Karpas-422 (cell line): ENCODE measurements around the gene NTHL1. TPM values are rescaled to one million over a fixed set of nuclear protein-coding genes. Genes with fewer than 3 reads are reported as not detected.

Source experiments
- DNase-seq: peaks from one replicate; pipeline ENCODE4 v3.0.0-alpha.2; 2015
- H2AFZ ChIP-seq: fragments of 200-600 bp; sonication (generic); 2 replicates; pipeline ENCODE4 v1.6.1; 2014; ENCODE audit warnings: antibody characterized with exemption, low read length, mixed read lengths
- H3K27ac ChIP-seq: fragments of 200-600 bp; sonication (generic); 2 replicates; pipeline ENCODE4 v1.5.1; 2014; ENCODE audit warnings: mild to moderate bottlenecking, low read length, moderate library complexity
- H3K27me3 ChIP-seq: fragments of 200-600 bp; sonication (generic); 2 replicates; pipeline ENCODE4 v1.6.1; 2014; ENCODE audit warnings: low read length, mixed read lengths
- H3K36me3 ChIP-seq: fragments of 200-600 bp; sonication (generic); 2 replicates; pipeline ENCODE4 v1.6.1; 2014; ENCODE audit warnings: low read length, mixed read lengths; ENCODE audit not compliant: insufficient read depth
- H3K4me1 ChIP-seq: fragments of 200-600 bp; sonication (generic); 2 replicates; pipeline ENCODE4 v1.6.1; 2014; ENCODE audit warnings: mild to moderate bottlenecking, low read length, mixed read lengths
- H3K4me2 ChIP-seq: fragments of 200-600 bp; sonication (generic); 2 replicates; pipeline ENCODE4 v1.6.1; 2014; ENCODE audit warnings: low read length, low read depth, mild to moderate bottlenecking; ENCODE audit not compliant: poor library complexity, severe bottlenecking
- H3K4me3 ChIP-seq: fragments of 200-600 bp; sonication (generic); 2 replicates; pipeline ENCODE4 v1.5.1; 2014; ENCODE audit warnings: mild to moderate bottlenecking, antibody characterized with exemption, low read length, mixed read lengths
- H3K79me2 ChIP-seq: fragments of 200-600 bp; sonication (generic); 2 replicates; pipeline ENCODE4 v1.6.1; 2014; ENCODE audit warnings: mild to moderate bottlenecking, low read length, mixed read lengths
- H3K9ac ChIP-seq: fragments of 200-600 bp; sonication (generic); 2 replicates; pipeline ENCODE4 v1.6.0; 2014; ENCODE audit warnings: low read length
- H3K9me2 ChIP-seq: fragments of 200-600 bp; sonication (generic), shearing (Covaris generic); replicated peaks from 2 replicates; pipeline ENCODE4 v1.6.0; 2014; ENCODE audit warnings: mild to moderate bottlenecking, low read length, moderate library complexity; ENCODE audit not compliant: insufficient read depth
- H3K9me3 ChIP-seq: fragments of 300-700, 200-600 bp; sonication (generic); 2 replicates; pipeline ENCODE4 v1.6.1; 2014; ENCODE audit warnings: low read length, mixed read lengths
- H4K20me1 ChIP-seq: fragments of 200-600 bp; sonication (generic); 2 replicates; pipeline ENCODE4 v1.6.1; 2014; ENCODE audit warnings: mild to moderate bottlenecking, antibody characterized with exemption, low read length, low read depth; ENCODE audit not compliant: insufficient read depth
- total RNA-seq: library from RNA; depleted of rRNA; stranded (reverse); fragments of >200 nt; shearing (Covaris generic); gene quantifications from 2 replicates; pipeline ENCODE4 v1.2.3, GENCODE V29; 2014; ENCODE audit warnings: low replicate concordance

NTHL1 gene
- total RNA-seq, 1 experiment from 2014 or later: 23.2 TPM

GRCh38 chr16:2057438-2057837 lies 9.8 kb upstream of the NTHL1 start:
- H3K79me2 ChIP-seq: no peaks in the 10 kb centered on the region
- no peaks in the 10 kb centered on the region for H3K9me2 ChIP-seq
- H3K4me1 ChIP-seq: no peaks in the 10 kb centered on the region
- no peak overlapping the region for H3K27ac ChIP-seq
- H2AFZ ChIP-seq: no peak overlapping the region
- no peaks in the 10 kb centered on the region for H3K9me3 ChIP-seq
- no peak overlapping the region for H3K4me2 ChIP-seq
- H3K36me3 ChIP-seq: no peaks in the 10 kb centered on the region; the same call in 1 of the 2 replicates
- H3K27me3 ChIP-seq: no peaks in the 10 kb centered on the region
- H4K20me1 ChIP-seq: no peaks in the 10 kb centered on the region
- H3K9ac ChIP-seq: no peak overlapping the region
- H3K4me3 ChIP-seq: no peak overlapping the region
- DNase-seq: no peak

DNA sequence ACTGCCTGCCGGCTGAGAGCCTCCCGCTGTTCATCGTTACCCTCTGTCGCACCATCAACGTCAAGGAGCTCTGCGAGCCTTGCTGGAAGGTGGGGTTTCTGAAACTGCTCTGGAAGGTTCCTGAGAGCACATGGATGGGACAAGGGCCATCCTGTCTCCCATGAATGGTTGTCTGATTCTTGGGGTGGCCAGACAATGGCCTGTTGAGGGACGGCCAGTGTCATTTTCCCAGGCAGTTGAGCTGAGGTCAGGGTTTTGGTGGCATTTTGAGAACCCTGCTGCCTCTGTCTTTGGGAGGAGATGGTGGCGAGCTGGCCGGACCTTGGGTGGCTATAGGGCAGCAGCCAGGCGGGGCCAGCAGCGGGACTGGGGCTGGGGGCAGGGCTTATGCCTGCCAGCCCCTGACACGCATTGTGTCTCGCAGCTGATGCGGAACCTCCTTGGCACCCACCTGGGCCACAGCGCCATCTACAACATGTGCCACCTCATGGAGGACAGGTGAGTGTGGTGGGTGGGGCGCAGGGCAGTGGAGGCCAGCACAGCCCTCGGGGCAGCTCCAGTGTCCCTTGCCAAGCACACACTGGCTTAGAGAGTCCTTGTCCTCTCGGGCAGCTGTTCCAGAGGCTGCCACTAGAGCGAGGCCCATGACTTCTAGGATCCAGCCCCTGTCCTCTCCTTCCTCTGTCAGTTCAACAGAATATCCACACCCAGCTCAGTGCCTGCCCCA lies 9.2 kb upstream of the NTHL1 start:
- Histone ChIP-seq H3K4me3 (no peak overlapping the region), H3K4me1 (no peaks in the 10 kb centered on the region), H3K9ac (no peak overlapping the region), H3K27ac (no peak overlapping the region), H3K27me3 (no peaks in the 10 kb centered on the region), H3K79me2 (no peaks in the 10 kb centered on the region), H4K20me1 (no peaks in the 10 kb centered on the region), H3K4me2 (no peak overlapping the region), H2AFZ (no peak overlapping the region), H3K9me2 (no peaks in the 10 kb centered on the region), H3K9me3 (no peaks in the 10 kb centered on the region), H3K36me3 (no peaks in the 10 kb centered on the region; the same call in 1 of the 2 replicates)
- no peak for DNase-seq

- H2AFZ ChIP-seq: no peak overlapping the region
- H3K27me3 ChIP-seq: no peaks in the 10 kb centered on the region
- H3K9me3 ChIP-seq: no peaks in the 10 kb centered on the region
- no peaks in the 10 kb centered on the region for H3K79me2 ChIP-seq
- no peak overlapping the region for H3K4me2 ChIP-seq
- H3K4me3 ChIP-seq: no peak overlapping the region
- DNase-seq: peak; percentile 49
- no peak overlapping the region for H3K27ac ChIP-seq
- H3K9ac ChIP-seq: no peak overlapping the region
- H4K20me1 ChIP-seq: no peaks in the 10 kb centered on the region
- no peaks in the 10 kb centered on the region for H3K4me1 ChIP-seq
- no peaks in the 10 kb centered on the region for H3K9me2 ChIP-seq
- no peaks in the 10 kb centered on the region; the same call in 1 of the 2 replicates for H3K36me3 ChIP-seq
Measured at GRCh38 chr16:2056077-2056476, 8.4 kb upstream of the NTHL1 start.

GRCh38 chr16:2054543-2055245 lies 7.1 kb upstream of the NTHL1 start:
- Histone ChIP-seq H3K4me1 (no peaks in the 10 kb centered on the region), H3K27me3 (no peaks in the 10 kb centered on the region), H4K20me1 (no peaks in the 10 kb centered on the region), H3K4me3 (no peak overlapping the region), H3K36me3 (no peaks in the 10 kb centered on the region; the same call in 1 of the 2 replicates), H2AFZ (no peak overlapping the region), H3K9me3 (no peaks in the 10 kb centered on the region), H3K9ac (no peak overlapping the region), H3K4me2 (no peak overlapping the region), H3K9me2 (no peaks in the 10 kb centered on the region), H3K79me2 (peaks cover under 1% of the 10 kb centered on the region; the same call in 1 of the 2 replicates), H3K27ac (no peak overlapping the region)
- DNase-seq: no peak

DNA sequence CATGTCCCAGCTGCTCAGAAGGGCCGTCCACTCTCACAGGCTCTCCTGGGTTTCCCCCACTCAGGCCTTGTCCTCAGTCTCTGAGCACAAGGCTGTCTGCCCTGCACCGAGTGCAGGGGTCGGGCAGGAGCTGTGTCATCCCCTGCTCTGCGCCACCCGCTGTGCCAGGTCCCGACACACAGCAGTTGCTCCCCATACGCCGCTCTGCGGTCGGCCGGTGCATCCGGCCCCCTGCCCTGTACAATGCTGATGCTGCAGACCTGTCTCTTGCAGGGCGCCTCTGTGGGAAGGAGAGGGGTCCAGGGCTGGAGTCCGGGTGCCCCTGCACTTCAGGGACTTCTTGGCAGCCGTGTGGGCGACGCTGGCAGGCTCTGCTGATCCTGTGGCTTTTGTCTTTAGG lies 6.3 kb upstream of the NTHL1 start:
- no peaks in the 10 kb centered on the region for H4K20me1 ChIP-seq
- H3K4me3 ChIP-seq: no peak overlapping the region
- no peaks in the 10 kb centered on the region; the same call in 1 of the 2 replicates for H3K36me3 ChIP-seq
- H3K27me3 ChIP-seq: no peaks in the 10 kb centered on the region
- H3K4me1 ChIP-seq: peaks cover 5% of the 10 kb centered on the region
- no peak overlapping the region for H3K9ac ChIP-seq
- no peak overlapping the region for H3K27ac ChIP-seq
- H3K79me2 ChIP-seq: peaks cover 9% of the 10 kb centered on the region
- DNase-seq: no peak
- H3K9me3 ChIP-seq: no peaks in the 10 kb centered on the region
- H2AFZ ChIP-seq: no peak overlapping the region
- H3K9me2 ChIP-seq: no peaks in the 10 kb centered on the region
- H3K4me2 ChIP-seq: no peak overlapping the region

DNA sequence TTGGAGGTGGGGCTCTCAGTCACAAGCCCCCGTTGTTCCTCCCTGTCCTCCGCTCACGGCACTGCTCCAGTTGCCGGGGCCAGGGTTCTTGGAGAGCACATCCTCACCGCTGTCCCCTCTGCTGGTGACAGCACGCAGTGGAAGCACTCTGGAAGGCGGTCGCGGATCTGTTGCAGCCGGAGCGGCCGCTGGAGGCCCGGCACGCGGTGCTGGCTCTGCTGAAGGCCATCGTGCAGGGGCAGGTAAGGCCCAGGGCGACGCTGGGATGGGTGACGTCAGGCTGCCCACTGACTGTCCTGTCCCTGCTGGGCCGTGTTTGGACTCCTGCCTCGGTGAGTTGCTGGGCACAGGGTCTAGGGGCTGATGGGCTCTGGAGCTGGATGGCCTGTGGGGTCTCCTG lies 5.6 kb upstream of the NTHL1 start:
- Histone ChIP-seq H3K79me2 (peaks cover 15% of the 10 kb centered on the region), H2AFZ (no peak overlapping the region), H3K27ac (no peak overlapping the region), H4K20me1 (no peaks in the 10 kb centered on the region), H3K27me3 (no peaks in the 10 kb centered on the region), H3K9ac (no peak overlapping the region), H3K4me1 (peaks cover 10% of the 10 kb centered on the region), H3K4me2 (no peak overlapping the region), H3K36me3 (no peaks in the 10 kb centered on the region; the same call in 1 of the 2 replicates), H3K9me2 (no peaks in the 10 kb centered on the region), H3K9me3 (no peaks in the 10 kb centered on the region), H3K4me3 (no peak overlapping the region)
- DNase-seq: no peak

DNA sequence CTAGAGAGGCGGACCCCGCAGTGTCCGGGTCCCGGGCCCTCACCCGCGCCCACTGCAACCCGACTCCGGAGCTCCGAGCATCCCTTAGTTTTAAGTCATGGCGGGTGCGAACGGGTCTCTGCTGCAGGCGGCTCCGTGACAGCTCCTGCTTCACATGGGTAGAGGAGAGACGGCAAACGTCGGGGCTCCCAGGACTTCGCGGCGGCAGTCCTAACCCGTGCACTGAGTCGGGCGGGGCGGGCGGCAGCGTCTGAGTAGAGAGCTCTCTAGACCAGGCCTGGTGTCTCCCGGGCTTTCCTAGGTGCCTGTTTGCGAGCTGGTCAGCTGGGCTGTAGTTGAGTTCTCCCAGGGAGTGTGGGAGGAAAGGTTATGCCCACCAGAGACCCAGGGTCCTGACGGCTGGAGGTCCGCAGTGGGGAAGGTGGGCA lies 496 bp upstream of the NTHL1 start:
- Histone ChIP-seq H3K9me2 (no peaks in the 10 kb centered on the region), H3K79me2 (peaks cover 34% of the 10 kb centered on the region), H3K4me1 (peaks cover 22% of the 10 kb centered on the region), H3K27ac (no peak overlapping the region), H3K27me3 (no peaks in the 10 kb centered on the region), H3K36me3 (no peaks in the 10 kb centered on the region), H3K4me3 (peak overlapping the region; percentile 100), H2AFZ (peak overlapping the region; percentile 92; the same call in 1 of the 2 replicates), H3K4me2 (peak overlapping the region; percentile 100), H4K20me1 (no peaks in the 10 kb centered on the region), H3K9me3 (no peaks in the 10 kb centered on the region), H3K9ac (peak overlapping the region; percentile 95)
- DNase-seq: no peak

GRCh38 chr16:2046893-2047329 lies 723 bp downstream of the NTHL1 start:
- Histone ChIP-seq H3K27me3 (no peaks in the 10 kb centered on the region), H3K79me2 (peaks cover 34% of the 10 kb centered on the region), H3K4me1 (peaks cover 22% of the 10 kb centered on the region), H3K4me3 (peak overlapping the region; percentile 100), H3K9ac (peak overlapping the region; percentile 95), H3K9me2 (no peaks in the 10 kb centered on the region), H3K4me2 (peak overlapping the region; percentile 100), H3K9me3 (no peaks in the 10 kb centered on the region), H3K27ac (peak overlapping the region; percentile 15; the same call in 1 of the 2 replicates), H4K20me1 (no peaks in the 10 kb centered on the region), H3K36me3 (no peaks in the 10 kb centered on the region), H2AFZ (peak overlapping the region; percentile 95)
- DNase-seq: no peak
